IMR-90 (cell line): ENCODE measurements around the gene TAF7L. TPM values are rescaled to one million over a fixed set of nuclear protein-coding genes. Genes with fewer than 3 reads are reported as not detected.

Experiments used
- ATAC-seq: fragments of 200-7000 bp; cut with Tn5 transposase; 2 replicates; pipeline ENCODE4 v1.9.1; 2020; ENCODE audit warnings: low read depth, mild to moderate bottlenecking, moderate library complexity
- BruUV-seq: library from RNA; stranded (reverse); fragments of 400-500 nt; replicated peaks from 2 replicates; lab custom pipeline; 2021; lab: Mats Ljungman, UMichigan
- CTCF ChIA-PET: fragments of 300-600 bp; formaldehyde crosslinking; extraction: SDS; loops from one replicate; lab custom pipeline; 2021; ENCODE audit warnings: antibody characterized with exemption; lab: Yijun Ruan, JAX
- POLR2A ChIA-PET: fragments of 300-600 bp; sonication (Branson Sonifier 250); formaldehyde crosslinking; loops from one replicate; lab custom pipeline; 2022; ENCODE audit warnings: antibody characterized with exemption; ENCODE audit not compliant: unreplicated experiment; lab: Charles Lee
- DNase-seq: peaks from one replicate; pipeline ENCODE4 v3.0.0; 2013
- H2AFZ ChIP-seq: replicated peaks from 2 replicates; pipeline ENCODE3; 2013; ENCODE audit warnings: low read length, mild to moderate bottlenecking; ENCODE audit not compliant: poor library complexity
- H2AK5ac ChIP-seq: 2 replicates; pipeline ENCODE4 v1.6.1; 2013; ENCODE audit warnings: low read depth, low read length, inconsistent platforms
- H2AK9ac ChIP-seq: replicated peaks from 2 replicates; pipeline ENCODE3; 2013; ENCODE audit warnings: mild to moderate bottlenecking, low read depth, low read length, moderate library complexity; ENCODE audit not compliant: poor library complexity
- H2BK120ac ChIP-seq: 2 replicates; pipeline ENCODE4 v1.6.1; 2013; ENCODE audit warnings: low read depth, low read length, inconsistent platforms
- H2BK15ac ChIP-seq: 3 replicates; pipeline ENCODE4 v1.6.1; 2013; ENCODE audit warnings: low read depth, low read length, inconsistent platforms
- H2BK20ac ChIP-seq: 2 replicates; pipeline ENCODE4 v1.6.1; 2013; ENCODE audit warnings: low read depth, mild to moderate bottlenecking, inconsistent platforms, low read length, moderate library complexity
- H2BK5ac ChIP-seq: 2 replicates; pipeline ENCODE4 v1.6.1; 2013; ENCODE audit warnings: mild to moderate bottlenecking, low read depth, low read length, inconsistent platforms; ENCODE audit not compliant: poor library complexity, severe bottlenecking
- H3K14ac ChIP-seq: replicated peaks from 2 replicates; pipeline ENCODE4 v1.6.1; 2013; ENCODE audit warnings: low read depth, low read length, inconsistent platforms
- H3K18ac ChIP-seq: 2 replicates; pipeline ENCODE4 v1.6.1; 2013; ENCODE audit warnings: low read depth, low read length, control low read depth
- H3K23ac ChIP-seq: 2 replicates; pipeline ENCODE4 v1.6.1; 2013; ENCODE audit warnings: low read depth, low read length, inconsistent platforms
- H3K27ac ChIP-seq: 2 replicates; pipeline ENCODE4 v1.5.1; 2013; ENCODE audit warnings: mild to moderate bottlenecking, control low read depth, low read length; ENCODE audit not compliant: insufficient read depth
- H3K27me3 ChIP-seq: 2 replicates; pipeline ENCODE4 v1.6.1; 2013; ENCODE audit warnings: low read length; ENCODE audit not compliant: control insufficient read depth, insufficient read depth
- H3K36me3 ChIP-seq: 2 replicates; pipeline ENCODE4 v1.6.1; 2013; ENCODE audit warnings: low read length, mixed read lengths; ENCODE audit not compliant: control insufficient read depth, insufficient read depth
- H3K4ac ChIP-seq: 2 replicates; pipeline ENCODE4 v1.6.1; 2013; ENCODE audit warnings: low read depth, low read length, inconsistent platforms
- H3K4me1 ChIP-seq: 2 replicates; pipeline ENCODE4 v1.6.1; 2013; ENCODE audit warnings: low read length, mixed read lengths; ENCODE audit not compliant: control insufficient read depth, insufficient read depth
- H3K4me2 ChIP-seq: 2 replicates; pipeline ENCODE4 v1.6.1; 2013; ENCODE audit warnings: low read depth, mild to moderate bottlenecking, control low read depth, low read length, moderate library complexity
- H3K4me3 ChIP-seq: 2 replicates; pipeline ENCODE4 v1.5.1; 2013; ENCODE audit warnings: low read depth, mild to moderate bottlenecking, control low read depth, low read length, moderate library complexity; ENCODE audit not compliant: insufficient read depth
- H3K56ac ChIP-seq: 2 replicates; pipeline ENCODE4 v1.6.1; 2013; ENCODE audit warnings: low read length, inconsistent platforms; ENCODE audit not compliant: insufficient read depth; ENCODE audit errors: extremely low read depth
- H3K79me1 ChIP-seq, 2 experiments: 2 replicates each; pipeline ENCODE4 v1.6.1; 2013; ENCODE audit warnings: low read length in 2 of 2, inconsistent platforms in 1 of 2, low read depth in 1 of 2
- H3K9ac ChIP-seq: 2 replicates; pipeline ENCODE4 v1.6.1; 2013; ENCODE audit warnings: low read depth, low read length, control low read depth
- H3K9me1 ChIP-seq: 2 replicates; pipeline ENCODE4 v1.6.1; 2013; ENCODE audit warnings: low read length, inconsistent platforms; ENCODE audit not compliant: insufficient read depth
- H3K9me3 ChIP-seq: 2 replicates; pipeline ENCODE4 v1.6.1; 2013; ENCODE audit warnings: low read length; ENCODE audit not compliant: control insufficient read depth, insufficient read depth
- H4K20me1 ChIP-seq: 2 replicates; pipeline ENCODE4 v1.6.1; 2013; ENCODE audit warnings: low read length, inconsistent platforms; ENCODE audit not compliant: insufficient read depth
- H4K5ac ChIP-seq: 2 replicates; pipeline ENCODE4 v1.6.1; 2013; ENCODE audit warnings: mild to moderate bottlenecking, low read depth, low read length, control low read depth
- H4K8ac ChIP-seq, 2 experiments: 2 replicates each; pipeline ENCODE4 v1.6.1; 2013; ENCODE audit warnings: low read depth in 2 of 2, low read length in 2 of 2, control low read depth in 1 of 2, inconsistent platforms in 1 of 2
- H4K91ac ChIP-seq: 2 replicates; pipeline ENCODE4 v1.6.1; 2013; ENCODE audit warnings: low read depth, low read length, inconsistent platforms; ENCODE audit not compliant: insufficient read depth
- BHLHE40 ChIP-seq: fragments of 150-350 bp; IDR thresholded peaks from 2 replicates; pipeline ENCODE4 v1.6.1; 2016; ENCODE audit warnings: mild to moderate bottlenecking, low read depth, low read length
- CHD1 ChIP-seq: IDR thresholded peaks from 2 replicates; pipeline ENCODE4 v1.6.1; 2012; ENCODE audit warnings: low read depth, low read length, improper control_type of control experiment
- ELK1 ChIP-seq: fragments of 150-350 bp; IDR thresholded peaks from 2 replicates; pipeline ENCODE4 v1.6.1; 2016; ENCODE audit warnings: low read depth, mild to moderate bottlenecking, low read length, moderate library complexity, borderline replicate concordance
- FOS ChIP-seq: fragments of 150-350 bp; IDR thresholded peaks from 2 replicates; pipeline ENCODE4 v1.6.1; 2016; ENCODE audit warnings: low read depth, low read length
- MAFK ChIP-seq: IDR thresholded peaks from 2 replicates; pipeline ENCODE4 v1.6.1; 2012; ENCODE audit warnings: low read depth, low read length, improper control_type of control experiment
- MAZ ChIP-seq: IDR thresholded peaks from 2 replicates; pipeline ENCODE4 v1.6.1; 2012; ENCODE audit warnings: low read depth, mild to moderate bottlenecking, low read length, improper control_type of control experiment, moderate library complexity, borderline replicate concordance
- NFE2L2 ChIP-seq: fragments of 150-350 bp; IDR thresholded peaks from 2 replicates; pipeline ENCODE4 v1.6.1; 2016; ENCODE audit warnings: low read depth, mild to moderate bottlenecking, low read length
- RAD21 ChIP-seq: IDR thresholded peaks from 2 replicates; pipeline ENCODE4 v1.6.1; 2012; ENCODE audit warnings: low read length, improper control_type of control experiment
- RFX5 ChIP-seq: IDR thresholded peaks from 2 replicates; pipeline ENCODE4 v1.8.0; 2012; ENCODE audit warnings: low read depth, mild to moderate bottlenecking, low read length, moderate library complexity
- USF2 ChIP-seq: fragments of 150-350 bp; IDR thresholded peaks from 2 replicates; pipeline ENCODE4 v1.6.1; 2017; ENCODE audit warnings: mild to moderate bottlenecking, antibody characterized with exemption, low read length, low read depth
- WGBS, 2 experiments: methylation state at CpG; one replicate each; pipeline versions ENCODE4 v1.1.5 to v1.1.7; 2013; ENCODE audit warnings: missing lambda C conversion rate in 2 of 2; ENCODE audit not compliant: insufficient read length in 1 of 2; ENCODE audit errors: extremely low coverage in 2 of 2; 5-methylcytosine and 5-hydroxymethylcytosine counted together
- dilution Hi-C: fragments of 300-500 bp; cut with HindIII; formaldehyde crosslinking; loops from one replicate; pipeline ENCODE4 v1.14.3; 2018; ENCODE audit warnings: low sequenced_read_pairs; ENCODE audit not compliant: unreplicated experiment
- in situ Hi-C: fragments of 300-500 bp; cut with MboI; formaldehyde crosslinking; loops from 3 replicates; pipeline ENCODE4 v1.14.3; 2019; ENCODE audit warnings: low sequenced_read_pairs, inconsistent platforms, mixed read lengths
- intact Hi-C: fragments of 100-400 bp; cut with micrococcal nuclease; formaldehyde crosslinking; loops from 2 replicates; pipeline ENCODE4 v1.10.0; 2022
- polyA plus RNA-seq, 3 experiments: library from polyadenylated mRNA; depleted of rRNA; stranded (reverse); fragments of >200 nt; gene quantifications; 2 replicates each; pipeline ENCODE4 v1.2.3, GENCODE V29; 2012; ENCODE audit warnings: low replicate concordance in 1 of 3
- total RNA-seq: library from RNA; depleted of rRNA; stranded (reverse); fragments of >200 nt; gene quantifications from 2 replicates; pipeline ENCODE4 v1.2.3, GENCODE V29; 2012

The TAF7L gene
- total and polyA plus RNA-seq, 2 of the 4 experiments (the other 2 are of a cell fraction), result 0.18 to 0.22 TPM

- Histone ChIP-seq H3K9ac (peak within 1 kb of the TSS; percentile 76), H3K23ac (peak within 1 kb of the TSS; percentile 95; the same call in 1 of the 2 replicates), H3K18ac (peak within 1 kb of the TSS; percentile 91)
Observed at GRCh38 chrX:101219116-101219863, 71.8 kb downstream of the TAF7L start, which contains the start of gene DRP2. Gene DRP2, plus strand, starts transcription at chrX:101219786. Its CDS starts 11,862 bp downstream, at chrX:101231648.

More at GRCh38 chrX:101219116-101219863, 71.8 kb downstream of the TAF7L start, which contains the start of gene DRP2:
- Histone ChIP-seq H4K20me1 (no peaks in the 10 kb centered on the region), H2BK5ac (peak within 1 kb of the TSS; percentile 99), H4K91ac (peak within 1 kb of the TSS; percentile 92), H2BK15ac (peak within 1 kb of the TSS; percentile 100), H3K9me1 (no peaks in the 10 kb centered on the region), H2AFZ (peak within 1 kb of the TSS; percentile 90), H3K4ac (peak within 1 kb of the TSS; percentile 95), H3K14ac (peak within 1 kb of the TSS; percentile 94), H3K9me3 (no peaks in the 10 kb centered on the region), H3K4me1 (peaks cover 8% of the 10 kb centered on the region), H3K27ac (peak within 1 kb of the TSS; percentile 80), H3K56ac (peak within 1 kb of the TSS; percentile 87), H2BK120ac (peak within 1 kb of the TSS; percentile 79), H3K36me3 (no peaks in the 10 kb centered on the region), H3K27me3 (peaks cover 2% of the 10 kb centered on the region; the same call in 1 of the 2 replicates), H3K79me1 (peaks cover 0 to 4% of the 10 kb centered on the region in 2 experiments; a peak in 1 of 4 replicates), H3K4me2 (peak within 1 kb of the TSS; percentile 78), H3K4me3 (peak within 1 kb of the TSS; percentile 33), H4K5ac (peak within 1 kb of the TSS; percentile 88), H2AK9ac (peak within 1 kb of the TSS; percentile 80), H2AK5ac (peak within 1 kb of the TSS; percentile 45; the same call in 1 of the 2 replicates), H4K8ac (peak within 1 kb of the TSS; percentile 92 to 99), H2BK20ac (peak within 1 kb of the TSS; percentile 65)
- peak; percentile 60 for ATAC-seq
- BruUV-seq, result no TSS peak
- CTCF ChIA-PET, result interaction anchor here (0.6 kb wide), 1 partner anchor 1289 kb away, joined by 7 read pairs; no protein-coding TSS in a partner anchor
- in situ Hi-C loops (no loop called here), intact Hi-C loops (no loop called here), dilution Hi-C loops (no loop called here)
- peak; percentile 58 for TF ChIP-seq FOS
- TF ChIP-seq ELK1, result no peak
- TF ChIP-seq BHLHE40, result peak; percentile 20; the same call in 1 of the 2 replicates
- no peak for TF ChIP-seq USF2
- TF ChIP-seq MAZ, result no peak
- TF ChIP-seq MAFK, result no peak
- TF ChIP-seq CHD1, result no peak
- TF ChIP-seq RFX5, result no peak
- TF ChIP-seq RAD21, result no peak
- TF ChIP-seq NFE2L2, result no peak
- POLR2A ChIA-PET, result no interaction called here
- whole genome bisulfite sequencing, 2 experiments, result no CpG with 5 or more reads among the region's 7 CpGs
- peak; percentile 58 for DNase-seq
